GM21526 (cell line): ENCODE results near the gene MRPS25.
"Not testable (repeated sequence)": the region's sequence is repeated elsewhere in the genome, so short reads cannot be mapped to it uniquely, and the experiment has no call there.

Experiments
- ATAC-seq: cut with Tn5 transposase; IDR thresholded peaks from one replicate; pipeline ENCODE4 v1.9.1; 2021; ENCODE audit warnings: moderate library complexity; ENCODE audit not compliant: unreplicated experiment, low FRiP score

Gene MRPS25

DNA sequence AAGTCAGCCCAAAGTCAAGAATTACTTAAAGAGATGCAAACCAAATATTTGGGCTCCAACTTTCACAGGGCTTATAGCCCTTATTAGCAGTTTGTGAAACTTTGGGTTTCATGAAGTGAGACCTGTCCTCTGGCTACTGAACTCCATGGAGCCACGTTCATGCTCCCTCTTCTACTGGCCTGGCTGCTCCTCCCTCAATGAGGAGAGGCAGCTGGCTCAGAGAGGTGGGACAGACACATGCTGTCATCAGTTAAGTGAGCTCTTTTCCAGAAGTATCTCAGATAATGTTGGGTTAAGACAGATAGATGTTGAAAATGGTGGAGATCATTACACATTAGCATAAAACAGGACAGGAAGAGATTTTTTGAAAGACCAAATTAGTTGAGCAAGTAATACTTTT lies 19.4 kb downstream of the MRPS25 start:
- ATAC-seq: no peak

DNA sequence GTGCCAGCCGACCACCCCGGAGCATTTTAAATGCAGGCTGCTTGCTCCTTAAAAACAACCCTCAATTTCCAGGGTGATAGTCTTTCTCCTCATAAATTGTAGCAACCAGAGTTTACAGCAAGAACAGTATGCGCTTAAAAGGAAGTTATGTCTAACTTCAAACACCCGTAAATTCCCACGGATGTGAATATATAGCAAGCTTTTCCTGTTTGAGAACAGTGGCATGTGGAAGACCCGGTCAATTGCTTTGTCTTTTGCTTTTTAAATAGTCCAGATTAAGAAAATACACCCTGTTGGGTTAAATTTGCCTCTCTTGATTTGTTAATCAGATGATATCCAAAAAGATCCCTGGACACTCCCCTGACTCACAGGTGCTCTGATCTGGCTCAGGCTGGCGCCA lies 20.8 kb downstream of the MRPS25 start:
- no peak for ATAC-seq

DNA sequence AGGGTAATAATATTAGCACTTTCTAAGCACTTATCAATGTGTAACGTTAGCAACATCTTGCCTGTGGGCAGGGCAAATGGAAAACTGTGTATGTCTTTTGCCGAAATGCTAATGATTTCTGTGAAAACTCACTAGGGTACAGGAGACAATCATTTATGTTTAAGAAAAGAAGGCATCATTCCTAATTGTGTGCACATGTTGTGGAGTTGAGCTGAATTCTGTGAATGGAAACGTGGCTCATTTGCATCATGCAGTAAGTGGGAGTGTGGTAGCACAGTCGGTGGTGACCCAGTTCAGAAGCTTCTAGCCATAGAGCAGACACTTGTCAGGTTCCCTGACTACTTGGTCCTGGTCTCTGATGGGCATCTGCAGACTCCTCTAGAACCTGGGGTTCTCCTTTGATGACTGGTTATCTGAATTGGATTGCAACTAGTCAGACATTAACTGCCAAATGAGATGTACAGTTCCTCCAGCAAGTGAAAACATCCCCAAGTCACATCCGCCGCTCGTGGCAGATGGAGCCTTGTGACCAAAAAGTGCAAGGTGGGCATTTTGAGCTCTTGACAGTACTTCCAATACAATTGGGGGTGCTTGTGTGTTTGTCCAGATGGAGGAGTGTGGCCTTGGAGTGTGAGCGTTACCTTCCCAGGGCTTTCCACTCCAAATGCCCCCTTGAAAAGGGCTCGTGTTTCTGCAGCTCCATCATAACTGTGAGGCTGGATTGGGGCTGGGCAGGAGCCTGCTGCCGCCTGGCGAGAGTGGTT lies 21.5 kb downstream of the MRPS25 start:
- no peak for ATAC-seq

DNA sequence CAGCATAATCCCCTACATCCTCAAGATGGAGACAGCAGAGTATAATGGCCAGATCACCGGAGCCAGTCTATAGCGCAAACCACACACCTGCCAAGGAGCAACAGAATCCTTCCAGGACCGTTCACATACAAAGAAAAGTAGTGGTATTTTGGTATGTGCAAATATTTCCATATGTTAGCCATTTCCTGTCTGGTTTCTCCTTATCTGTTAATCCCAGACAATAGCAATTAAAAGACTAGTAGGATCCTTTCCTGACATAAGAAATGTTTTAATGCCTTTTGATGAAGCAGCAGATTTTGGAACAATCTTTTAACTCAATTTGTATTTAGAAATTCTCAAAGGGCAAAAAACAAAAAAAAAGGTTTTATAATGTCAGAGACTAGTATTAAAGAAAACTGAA lies 22.2 kb downstream of the MRPS25 start:
- no peak for ATAC-seq

DNA sequence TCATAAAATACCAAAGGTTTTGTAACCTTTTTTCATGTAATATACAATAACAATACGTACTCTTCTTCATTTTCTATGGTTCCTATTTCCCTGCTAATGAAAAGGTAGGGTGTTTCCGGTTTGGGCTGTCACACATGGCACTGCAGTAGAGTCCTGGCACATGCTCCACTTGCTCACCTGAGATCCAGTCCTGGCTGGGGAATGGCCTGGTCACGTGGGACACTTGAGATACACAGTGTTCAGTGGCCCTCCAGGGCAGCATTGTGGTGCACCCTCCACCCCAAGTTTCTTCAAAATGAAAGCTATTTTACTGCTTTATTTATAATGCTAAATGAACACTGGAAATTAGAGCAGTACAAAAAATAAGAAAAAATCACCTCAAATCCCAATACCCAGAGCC lies 23.2 kb downstream of the MRPS25 start:
- no peak for ATAC-seq

DNA sequence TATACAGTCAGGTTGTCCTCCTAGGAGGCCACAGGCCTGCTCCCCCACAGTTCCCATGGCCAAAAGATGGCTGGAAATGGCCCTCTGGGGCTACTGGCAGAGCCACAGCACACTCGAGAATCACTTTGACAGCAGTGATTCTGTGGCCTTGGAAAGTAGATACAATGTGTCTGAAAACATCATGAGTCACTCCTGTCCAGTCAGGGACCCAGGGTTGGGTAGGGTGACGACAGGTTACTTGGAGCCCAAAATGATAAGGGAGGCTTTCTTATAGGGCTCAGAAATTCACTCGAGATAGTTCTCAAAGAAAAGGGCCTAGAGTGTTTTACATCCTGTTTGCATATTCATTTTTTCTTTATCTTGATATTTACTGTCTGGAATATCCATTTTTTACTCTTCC lies 24.3 kb downstream of the MRPS25 start:
- ATAC-seq: no peak

DNA sequence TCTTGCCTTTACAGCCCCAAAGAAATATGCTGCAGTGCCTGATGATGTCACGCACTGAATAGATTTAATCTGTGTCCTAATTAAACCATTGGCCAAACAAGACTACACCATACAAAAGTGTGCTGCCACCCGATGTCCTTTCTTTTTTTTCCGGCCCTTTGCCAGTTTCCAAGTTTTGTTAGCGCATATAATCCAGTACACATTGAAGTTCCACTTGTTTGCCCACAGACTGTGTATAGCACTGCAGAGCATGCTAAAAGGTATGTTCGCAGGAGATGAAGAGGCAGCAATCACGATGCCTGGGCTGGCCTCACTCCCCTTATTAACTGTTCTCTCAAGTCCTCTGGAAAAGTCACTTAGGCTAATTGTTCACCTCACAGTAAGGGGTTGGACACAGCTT lies 26.8 kb downstream of the MRPS25 start:
- ATAC-seq: no peak

DNA sequence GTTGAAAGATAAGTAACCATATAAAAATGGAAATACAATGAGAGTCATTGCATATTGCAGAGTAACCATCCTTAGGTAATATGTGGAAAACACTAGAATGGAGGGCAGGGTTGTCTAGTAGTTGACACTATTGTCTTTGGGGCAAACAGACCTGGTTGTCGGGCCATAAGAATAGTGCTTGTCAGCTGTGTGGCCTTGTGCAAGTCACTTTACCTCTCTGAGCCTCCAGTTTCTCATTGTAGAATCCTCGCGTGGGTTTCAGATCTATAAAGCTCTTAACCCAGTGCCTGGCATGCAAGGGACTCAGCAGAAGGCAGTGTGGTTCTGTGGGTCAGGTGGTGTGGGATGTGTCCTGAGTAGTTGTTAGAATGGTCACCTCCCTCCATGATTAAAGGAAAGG lies 32.0 kb downstream of the MRPS25 start:
- no peak for ATAC-seq

DNA sequence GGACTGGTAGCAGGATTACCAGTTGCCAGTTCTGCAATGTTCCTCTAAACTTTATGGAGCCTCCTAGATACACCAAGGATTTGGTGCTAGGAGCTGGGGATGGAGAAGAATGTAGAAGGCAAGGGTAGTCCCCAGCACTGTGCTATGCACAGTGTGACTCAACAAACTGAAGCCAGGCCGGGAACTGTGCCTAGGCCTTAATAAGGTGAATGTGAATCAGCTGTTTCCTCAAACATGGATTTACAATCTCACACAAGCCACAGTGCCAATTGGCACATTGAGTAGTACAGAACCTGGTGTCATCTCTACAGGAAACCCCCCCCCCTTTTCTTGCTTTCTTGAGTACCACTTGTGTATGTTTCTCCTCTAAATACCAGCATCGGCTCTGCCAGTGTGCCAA lies 32.5 kb downstream of the MRPS25 start:
- no peak for ATAC-seq

DNA sequence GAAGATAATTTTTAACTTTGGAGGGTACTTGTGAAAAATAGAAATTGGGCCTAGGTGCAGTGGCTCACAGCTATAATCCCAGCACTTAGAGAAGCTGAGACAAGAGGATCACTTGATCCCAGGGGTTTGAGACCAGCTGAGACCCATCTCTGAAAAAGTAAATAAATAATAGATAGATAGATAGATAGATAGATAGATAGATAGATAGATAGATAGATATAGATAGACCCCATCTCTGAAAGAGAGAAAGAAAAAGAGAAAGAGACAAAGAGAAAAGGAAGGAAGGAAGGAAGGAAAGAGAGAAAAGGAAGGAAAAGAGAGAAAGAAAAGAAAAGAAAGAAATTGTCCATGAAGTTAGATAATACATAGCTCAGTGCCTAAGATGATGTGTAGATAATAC lies 35.5 kb downstream of the MRPS25 start:
- ATAC-seq: no peak

DNA sequence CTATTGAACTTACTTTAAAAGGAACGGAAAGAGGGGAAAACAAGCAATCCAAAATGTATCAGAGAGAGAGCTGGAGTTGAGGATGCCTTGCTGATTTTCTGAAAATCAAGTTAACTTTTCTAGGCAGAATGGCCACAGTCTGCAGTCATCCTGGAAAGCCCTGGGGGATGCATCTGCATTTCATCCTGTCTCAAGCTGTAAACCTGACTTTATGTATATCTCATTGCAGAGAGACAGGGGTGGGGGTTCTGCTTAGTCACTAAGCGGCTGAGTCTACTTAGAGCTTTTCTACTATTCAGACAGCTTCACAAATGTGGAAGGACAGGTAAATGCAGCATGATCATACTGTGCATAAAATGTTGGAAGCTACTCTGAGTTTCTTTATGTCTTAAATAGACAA lies 41.4 kb downstream of the MRPS25 start:
- no peak for ATAC-seq

DNA sequence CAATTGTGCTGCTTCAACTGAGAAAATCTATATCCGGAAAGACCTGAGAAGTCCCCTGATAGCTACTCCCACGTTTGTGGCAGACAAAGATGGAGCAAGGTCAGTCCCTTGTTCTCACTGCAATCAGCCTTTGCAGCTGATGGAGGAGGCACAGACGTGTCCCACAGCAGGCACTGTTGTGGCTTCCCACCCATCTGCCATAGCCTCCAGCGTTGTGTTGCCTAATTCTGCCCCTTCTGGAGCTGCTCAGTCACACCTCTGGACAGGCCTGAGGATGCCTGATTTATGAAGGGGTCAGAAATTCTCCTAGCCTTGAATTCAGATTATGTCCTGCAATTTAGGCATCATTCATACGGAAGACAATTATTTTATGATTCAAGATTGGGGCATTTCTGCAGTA lies 41.9 kb downstream of the MRPS25 start:
- no peak for ATAC-seq

DNA sequence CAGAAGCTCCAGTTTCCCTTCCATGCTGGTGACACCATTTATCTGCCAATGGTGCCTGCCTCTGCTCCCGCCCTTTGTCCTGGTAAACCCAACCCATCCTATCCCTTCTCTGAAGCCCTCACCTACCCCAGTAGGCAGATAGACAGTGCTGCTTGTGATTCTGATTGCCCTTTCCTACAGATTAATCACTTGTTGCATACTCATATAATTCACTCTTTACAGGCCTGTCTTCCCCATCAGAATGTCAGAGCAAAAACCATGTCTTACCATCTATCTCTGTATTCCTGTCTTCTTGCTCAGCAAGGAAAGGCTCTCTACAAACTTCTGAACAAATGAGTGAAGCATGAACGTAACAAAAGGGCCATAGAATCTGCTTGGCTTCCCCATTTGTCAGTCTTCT lies 47.9 kb downstream of the MRPS25 start:
- ATAC-seq: no peak

DNA sequence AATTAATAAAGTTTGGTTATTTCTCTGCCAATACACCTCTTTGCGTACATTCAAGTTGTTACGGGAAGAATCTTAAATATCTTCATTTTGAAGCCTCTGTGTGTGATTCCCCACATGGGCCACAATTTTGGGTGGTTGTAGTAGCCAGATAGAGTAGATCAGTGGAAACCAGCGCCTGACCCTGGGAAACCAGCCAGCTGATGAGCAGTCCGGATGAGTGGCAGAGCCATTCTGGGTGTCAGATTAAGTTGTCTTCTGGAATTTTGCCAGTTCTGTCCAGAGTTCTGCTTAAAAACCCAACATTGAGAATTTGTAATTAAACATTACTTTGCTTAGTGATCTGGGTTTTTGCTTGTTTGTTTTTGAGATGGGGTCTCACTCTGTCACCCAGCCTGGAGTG lies 49.7 kb downstream of the MRPS25 start:
- no peak for ATAC-seq

DNA sequence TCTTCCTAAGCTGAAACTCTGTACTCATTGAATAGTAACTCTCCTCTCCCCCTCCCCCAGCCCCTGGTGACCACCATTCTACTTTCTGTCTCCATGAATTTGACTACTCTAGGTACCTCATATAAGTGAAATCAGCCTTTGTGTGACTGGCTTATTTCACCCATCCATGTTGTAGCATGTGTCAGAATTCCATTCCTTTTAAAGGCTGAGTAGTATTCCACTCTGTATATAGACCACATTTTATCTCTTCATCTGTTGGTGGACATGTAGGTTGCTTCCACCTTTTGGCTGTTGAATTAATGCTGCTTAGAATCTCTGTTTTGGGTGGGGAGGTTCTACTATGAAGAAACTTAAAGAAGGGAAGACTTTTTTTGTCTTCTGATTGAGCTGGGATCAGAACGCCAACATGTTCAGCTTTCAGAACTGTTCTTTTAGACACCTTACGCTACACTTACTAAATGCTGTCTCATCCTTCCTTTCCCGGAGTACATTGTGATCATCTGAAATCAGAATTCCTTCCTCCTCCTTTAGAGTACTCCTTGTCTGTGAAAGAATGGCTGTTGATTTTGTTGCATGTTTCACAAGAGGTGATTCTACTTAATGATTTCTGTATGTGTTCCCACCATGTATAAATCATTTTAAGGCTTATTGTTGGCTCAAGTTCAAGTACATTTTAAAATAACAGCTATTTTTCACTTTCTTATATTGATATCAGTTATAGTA lies 50.3 kb downstream of the MRPS25 start:
- ATAC-seq: no peak

DNA sequence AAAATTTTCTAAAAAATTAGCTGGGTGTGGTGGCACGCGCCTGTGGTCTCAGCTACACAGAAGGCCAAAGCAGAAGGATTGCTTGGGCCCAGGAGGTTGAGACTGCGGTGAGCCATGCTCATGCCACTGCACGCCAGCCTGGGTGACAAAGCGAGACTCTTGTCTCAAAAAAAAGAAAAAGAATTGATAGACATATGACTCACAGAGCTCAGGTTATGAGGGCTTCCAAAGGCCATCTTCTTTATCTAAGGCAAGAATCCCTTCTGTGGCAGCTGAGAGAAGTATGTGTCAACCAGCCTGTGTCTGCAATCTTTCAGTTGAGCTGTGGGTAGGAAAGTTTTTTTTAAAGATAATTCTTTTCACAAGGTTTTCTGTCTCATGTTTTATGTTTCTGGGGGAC lies 53.9 kb downstream of the MRPS25 start:
- no peak for ATAC-seq

DNA sequence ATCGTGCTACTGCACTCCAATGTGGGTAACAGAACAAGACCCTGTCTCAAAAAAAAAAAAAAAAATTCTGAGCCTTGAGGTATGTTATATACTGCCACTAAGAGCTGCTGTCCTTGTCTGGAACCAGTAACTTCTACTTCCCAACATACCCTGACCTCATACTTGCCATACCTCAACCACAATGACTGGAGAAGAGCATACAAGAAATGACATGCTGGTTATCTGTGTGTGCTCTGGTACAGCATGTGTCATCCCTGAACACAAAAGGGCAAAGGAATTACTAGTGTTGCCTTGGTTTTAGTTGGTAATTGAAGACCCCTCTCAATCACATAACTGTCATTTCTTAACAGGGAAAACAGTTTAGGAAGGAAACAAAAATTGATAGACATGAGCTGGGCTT lies 54.5 kb downstream of the MRPS25 start:
- ATAC-seq: no peak

DNA sequence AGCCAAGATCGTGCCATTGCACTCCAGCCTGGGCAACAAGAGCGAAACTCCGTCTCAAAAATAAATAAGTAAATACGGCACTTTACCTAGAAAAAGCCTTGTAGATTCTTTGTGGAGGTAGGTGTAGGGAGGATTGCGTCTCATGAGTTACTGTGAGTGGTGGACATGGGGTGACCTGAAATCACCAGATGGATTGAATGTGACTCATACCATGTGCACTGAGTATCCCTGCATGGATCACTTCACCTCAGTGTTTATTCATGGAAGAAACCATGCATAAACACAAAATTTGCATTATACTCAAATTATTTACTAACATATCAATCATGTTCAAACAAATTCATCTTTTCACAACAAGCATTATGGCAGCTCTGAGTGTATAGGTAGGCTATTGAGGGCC lies 55.9 kb downstream of the MRPS25 start:
- ATAC-seq: no peak

DNA sequence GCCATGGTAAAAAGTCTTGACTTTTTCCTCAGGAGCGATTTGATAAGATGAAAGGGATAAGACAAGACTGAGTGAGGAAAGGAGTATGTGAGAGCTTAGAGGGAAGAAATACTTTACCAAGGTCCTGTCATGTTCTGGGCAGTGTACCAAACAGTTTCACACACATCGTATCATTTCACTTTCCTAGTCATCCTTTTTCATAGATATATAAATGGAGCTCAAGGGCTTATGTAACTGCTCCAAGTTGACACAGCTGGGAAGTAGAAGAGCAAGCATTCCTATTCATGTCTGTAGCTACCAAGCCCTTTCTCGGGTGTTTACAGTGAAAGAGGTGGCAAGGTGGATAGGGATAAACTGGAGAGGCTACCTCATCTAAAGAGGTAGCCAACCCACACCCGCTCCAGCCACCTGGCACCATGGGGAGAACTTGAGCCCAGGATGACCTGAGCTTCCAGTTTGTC lies 57.4 kb downstream of the MRPS25 start:
- ATAC-seq: no peak

DNA sequence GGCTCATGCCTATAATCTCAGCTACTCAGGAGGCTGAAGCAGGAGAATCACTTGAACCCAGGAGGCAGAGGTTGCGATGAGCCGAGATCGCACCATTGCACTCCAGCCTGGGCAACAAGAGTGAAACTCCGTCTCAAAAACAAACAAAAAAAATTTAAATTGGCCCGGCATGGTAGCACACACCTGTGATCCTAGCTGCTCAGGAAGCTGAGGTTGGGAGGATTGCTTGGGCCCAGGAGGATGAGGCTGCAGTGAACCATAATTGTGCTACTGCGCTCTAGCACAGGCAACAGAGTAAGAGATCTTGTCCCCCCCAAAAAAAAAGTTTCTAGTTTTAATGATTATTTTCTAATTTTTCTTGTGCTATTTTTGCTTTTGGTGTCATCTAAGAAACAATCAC lies 65.9 kb downstream of the MRPS25 start:
- not testable (repeated sequence) for ATAC-seq
